HK-2 (cell line): ENCODE data around the gene UBE2N.

Source experiments
- DNase-seq: peaks from one replicate; pipeline ENCODE4 v3.0.0-alpha.2; 2018; ENCODE audit not compliant: unreplicated experiment

The UBE2N gene

GRCh38 chr12:93379981-93380361 is 61.8 kb downstream of the UBE2N start:
- DNase-seq, result no peak

- DNase-seq, result no peak
Measured at GRCh38 chr12:93379326-93379980, 62.3 kb downstream of the UBE2N start.

- DNase-seq, result no peak
Measured at GRCh38 chr12:93378998-93379325, 62.8 kb downstream of the UBE2N start.

- peak; percentile 66 for DNase-seq
Measured at GRCh38 chr12:93378196-93378997, 63.4 kb downstream of the UBE2N start.

GRCh38 chr12:93377252-93378195 is 64.2 kb downstream of the UBE2N start, which contains the start of gene NUDT4:
Gene NUDT4, plus strand, starts transcription at chr12:93377925. Its CDS starts 398 bp downstream, at chr12:93378323.
- DNase-seq, result peak; percentile 98

- DNase-seq, result peak; percentile 24
Measured at GRCh38 chr12:93376436-93377251, 65.1 kb downstream of the UBE2N start.

GRCh38 chr12:93375906-93376305 is 65.8 kb downstream of the UBE2N start:
- no peak for DNase-seq

- DNase-seq, result no peak
Measured at GRCh38 chr12:93373961-93374656, 67.6 kb downstream of the UBE2N start.

GRCh38 chr12:93370947-93371346 is 70.8 kb downstream of the UBE2N start:
- DNase-seq, result no peak

GRCh38 chr12:93369505-93369904 is 72.2 kb downstream of the UBE2N start:
- DNase-seq, result no peak

- DNase-seq, result no peak
Measured at GRCh38 chr12:93368766-93369165, 73.0 kb downstream of the UBE2N start.

GRCh38 chr12:93366422-93366821 is 75.3 kb downstream of the UBE2N start:
- no peak for DNase-seq

- DNase-seq, result no peak
Measured at GRCh38 chr12:93365616-93366405, 75.9 kb downstream of the UBE2N start.

GRCh38 chr12:93363841-93364297 is 77.9 kb downstream of the UBE2N start:
- no peak for DNase-seq

GRCh38 chr12:93361151-93361919 is 80.4 kb downstream of the UBE2N start:
- peak; percentile 32 for DNase-seq

GRCh38 chr12:93360688-93361087 is 81.1 kb downstream of the UBE2N start:
- no peak for DNase-seq

GRCh38 chr12:93358821-93359220 is 82.9 kb downstream of the UBE2N start:
- DNase-seq, result no peak

- DNase-seq, result no peak
Measured at GRCh38 chr12:93358058-93358457, 83.7 kb downstream of the UBE2N start.

GRCh38 chr12:93356214-93356613 is 85.5 kb downstream of the UBE2N start:
- no peak for DNase-seq
